WERI-Rb-1 (cell line): Measurements from ENCODE around the gene SRSF4.

Source experiments
- DNase-seq: peaks from one replicate; pipeline ENCODE4 v3.0.0-alpha.2; 2020
- H3K27ac ChIP-seq: fragments of 250-450 bp; sonication (Bioruptor Pico); 2 replicates; pipeline ENCODE4 v1.5.1; 2020; ENCODE audit warnings: mild to moderate bottlenecking, moderate library complexity
- H3K27me3 ChIP-seq: fragments of 250-450 bp; sonication (Bioruptor Pico); 2 replicates; pipeline ENCODE4 v1.5.1; 2021; ENCODE audit warnings: mild to moderate bottlenecking, low read depth, moderate library complexity; ENCODE audit not compliant: insufficient read depth, severe bottlenecking
- H3K36me3 ChIP-seq: fragments of 250-450 bp; sonication (Bioruptor Pico); 2 replicates; pipeline ENCODE4 v1.5.1; 2020; ENCODE audit warnings: mild to moderate bottlenecking, moderate library complexity
- H3K4me3 ChIP-seq: 2 replicates; pipeline ENCODE4 v1.5.1; 2011; ENCODE audit warnings: low read depth, mild to moderate bottlenecking, control low read depth, low read length
- H3K9me3 ChIP-seq: fragments of 250-450 bp; sonication (Bioruptor Pico); 2 replicates; pipeline ENCODE4 v1.5.1; 2021; ENCODE audit warnings: mild to moderate bottlenecking, moderate library complexity; ENCODE audit not compliant: severe bottlenecking
- CTCF ChIP-seq: IDR thresholded peaks from 2 replicates; pipeline ENCODE4 v1.5.1; 2011; ENCODE audit warnings: low read depth, mild to moderate bottlenecking, control low read depth, inconsistent platforms, low read length

Gene SRSF4

GRCh38 chr1:29190718-29191117, 9.0 kb upstream of the SRSF4 start:
- H3K27ac ChIP-seq: no peak overlapping the region
- TF ChIP-seq CTCF: no peak
- no peaks in the 10 kb centered on the region for H3K27me3 ChIP-seq
- H3K36me3 ChIP-seq: peaks cover 8% of the 10 kb centered on the region
- no peak overlapping the region for H3K4me3 ChIP-seq
- no peaks in the 10 kb centered on the region for H3K9me3 ChIP-seq
- no peak for DNase-seq

GRCh38 chr1:29186707-29187106, 5.0 kb upstream of the SRSF4 start:
- no peaks in the 10 kb centered on the region for H3K27me3 ChIP-seq
- no peaks in the 10 kb centered on the region; the same call in 1 of the 2 replicates for H3K36me3 ChIP-seq
- H3K27ac ChIP-seq: no peak overlapping the region
- H3K9me3 ChIP-seq: no peaks in the 10 kb centered on the region
- no peak for DNase-seq
- H3K4me3 ChIP-seq: no peak overlapping the region
- TF ChIP-seq CTCF: no peak

- TF ChIP-seq CTCF: no peak
- no peak for DNase-seq
- Histone ChIP-seq H3K4me3 (no peak overlapping the region), H3K27ac (no peak overlapping the region), H3K27me3 (no peaks in the 10 kb centered on the region), H3K9me3 (no peaks in the 10 kb centered on the region), H3K36me3 (peaks cover 4% of the 10 kb centered on the region)
Observed at GRCh38 chr1:29186252-29186651, 4.6 kb upstream of the SRSF4 start.

DNA sequence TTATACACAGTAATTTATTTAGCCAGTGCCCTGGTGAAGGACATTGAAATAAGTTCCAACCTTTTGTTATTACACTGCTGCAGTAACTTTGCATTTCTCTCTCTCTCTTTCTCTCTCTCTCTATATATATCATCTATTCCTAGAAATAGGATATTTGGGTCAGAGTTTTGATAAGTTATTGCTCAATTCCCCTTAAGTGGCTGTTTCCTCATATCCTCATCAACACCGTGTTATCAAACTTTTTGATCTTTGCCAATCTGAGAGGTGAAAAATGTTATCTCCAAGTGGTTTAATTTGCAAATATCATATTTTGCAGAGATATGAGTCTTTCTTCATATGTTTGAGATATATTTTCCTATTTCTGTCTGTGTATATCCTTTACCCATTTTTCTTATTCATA, 1.6 kb upstream of the SRSF4 start:
- Histone ChIP-seq H3K27ac (no peak overlapping the region), H3K36me3 (peaks cover 29% of the 10 kb centered on the region), H3K9me3 (no peaks in the 10 kb centered on the region), H3K4me3 (no peak overlapping the region), H3K27me3 (no peaks in the 10 kb centered on the region)
- DNase-seq: no peak
- TF ChIP-seq CTCF: no peak

- H3K27ac ChIP-seq: peak overlapping the region; percentile 100
- H3K36me3 ChIP-seq: peaks cover 50% of the 10 kb centered on the region
- peak; percentile 21 for DNase-seq
- H3K4me3 ChIP-seq: peak overlapping the region; percentile 91
- no peaks in the 10 kb centered on the region for H3K27me3 ChIP-seq
- H3K9me3 ChIP-seq: no peaks in the 10 kb centered on the region
- no peak for TF ChIP-seq CTCF
Observed at GRCh38 chr1:29180497-29181412, 945 bp downstream of the SRSF4 start.
